Activated T-helper 1 cell treated with Interleukin-2 at 50 U/mL for 16 hours (primary cell): Measurements from ENCODE around the gene DTX3.

Experiments used
- DNase-seq: peaks from one replicate; pipeline ENCODE4 v3.0.0-alpha.2; 2020; ENCODE audit warnings: low read depth

Gene DTX3

GRCh38 chr12:57620245-57620935, 15.8 kb downstream of the DTX3 start:
- DNase-seq: no peak

- DNase-seq: no peak
Measured at GRCh38 chr12:57620936-57621496, 16.4 kb downstream of the DTX3 start.

- no peak for DNase-seq
Measured at GRCh38 chr12:57621497-57622292, 17.1 kb downstream of the DTX3 start.

GRCh38 chr12:57622293-57623245, 17.9 kb downstream of the DTX3 start:
- DNase-seq: no peak

- DNase-seq: no peak
Measured at GRCh38 chr12:57623385-57623784, 18.8 kb downstream of the DTX3 start.

GRCh38 chr12:57623811-57624390, 19.3 kb downstream of the DTX3 start:
- DNase-seq: no peak

GRCh38 chr12:57624441-57625220, 20.0 kb downstream of the DTX3 start:
- no peak for DNase-seq

- DNase-seq: no peak
Measured at GRCh38 chr12:57625261-57626032, 20.8 kb downstream of the DTX3 start.

GRCh38 chr12:57626111-57626920, 21.7 kb downstream of the DTX3 start:
- DNase-seq: no peak

GRCh38 chr12:57626921-57627445, 22.4 kb downstream of the DTX3 start:
- DNase-seq: no peak

- DNase-seq: no peak
Measured at GRCh38 chr12:57627501-57628279, 23.1 kb downstream of the DTX3 start.

- DNase-seq: no peak
Measured at GRCh38 chr12:57628280-57629191, 23.9 kb downstream of the DTX3 start.

- no peak for DNase-seq
Measured at GRCh38 chr12:57629897-57630471, 25.4 kb downstream of the DTX3 start.

- DNase-seq: no peak
Measured at GRCh38 chr12:57630891-57631433, 26.3 kb downstream of the DTX3 start.

GRCh38 chr12:57631566-57632072, 27.0 kb downstream of the DTX3 start:
- no peak for DNase-seq
